ENCODE data around the gene CLEC11A. TPM values are rescaled to one million over a fixed set of nuclear protein-coding genes. Genes with fewer than 3 reads are reported as not detected.

CLEC11A gene
- total and polyA plus RNA-seq, 9 of the 15 experiments (the other 6 are each of a cell fraction or from before 2014, with no cell fraction given) = 0.39 to 43.9 (median 3.4) TPM

DNA sequence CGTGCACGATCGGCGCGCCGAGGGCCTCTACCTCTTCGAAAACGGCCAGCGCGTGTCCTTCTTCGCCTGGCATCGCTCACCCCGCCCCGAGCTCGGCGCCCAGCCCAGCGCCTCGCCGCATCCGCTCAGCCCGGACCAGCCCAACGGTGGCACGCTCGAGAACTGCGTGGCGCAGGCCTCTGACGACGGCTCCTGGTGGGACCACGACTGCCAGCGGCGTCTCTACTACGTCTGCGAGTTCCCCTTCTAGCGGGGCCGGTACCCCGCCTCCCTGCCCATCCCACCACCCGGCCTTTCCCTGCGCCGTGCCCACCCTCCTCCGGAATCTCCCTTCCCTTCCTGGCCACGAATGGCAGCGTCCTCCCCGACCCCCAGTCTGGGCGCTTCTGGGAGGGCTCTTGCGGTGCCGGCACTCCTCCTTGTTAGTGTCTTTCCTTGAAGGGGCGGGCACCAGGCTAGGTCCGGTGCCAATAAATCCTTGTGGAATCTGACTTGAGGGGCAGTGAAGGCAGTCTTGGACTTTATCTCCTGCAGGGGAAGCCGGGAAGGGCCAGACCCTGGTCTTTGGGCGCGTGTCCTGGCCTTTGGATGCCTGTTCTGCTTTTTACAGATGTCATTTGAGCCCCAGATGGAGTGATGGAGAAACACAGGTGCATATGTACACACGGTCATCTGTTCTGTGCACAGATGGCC, 2.2 kb downstream of the CLEC11A start (continued):
- TF ChIP-seq, protein P1, sequence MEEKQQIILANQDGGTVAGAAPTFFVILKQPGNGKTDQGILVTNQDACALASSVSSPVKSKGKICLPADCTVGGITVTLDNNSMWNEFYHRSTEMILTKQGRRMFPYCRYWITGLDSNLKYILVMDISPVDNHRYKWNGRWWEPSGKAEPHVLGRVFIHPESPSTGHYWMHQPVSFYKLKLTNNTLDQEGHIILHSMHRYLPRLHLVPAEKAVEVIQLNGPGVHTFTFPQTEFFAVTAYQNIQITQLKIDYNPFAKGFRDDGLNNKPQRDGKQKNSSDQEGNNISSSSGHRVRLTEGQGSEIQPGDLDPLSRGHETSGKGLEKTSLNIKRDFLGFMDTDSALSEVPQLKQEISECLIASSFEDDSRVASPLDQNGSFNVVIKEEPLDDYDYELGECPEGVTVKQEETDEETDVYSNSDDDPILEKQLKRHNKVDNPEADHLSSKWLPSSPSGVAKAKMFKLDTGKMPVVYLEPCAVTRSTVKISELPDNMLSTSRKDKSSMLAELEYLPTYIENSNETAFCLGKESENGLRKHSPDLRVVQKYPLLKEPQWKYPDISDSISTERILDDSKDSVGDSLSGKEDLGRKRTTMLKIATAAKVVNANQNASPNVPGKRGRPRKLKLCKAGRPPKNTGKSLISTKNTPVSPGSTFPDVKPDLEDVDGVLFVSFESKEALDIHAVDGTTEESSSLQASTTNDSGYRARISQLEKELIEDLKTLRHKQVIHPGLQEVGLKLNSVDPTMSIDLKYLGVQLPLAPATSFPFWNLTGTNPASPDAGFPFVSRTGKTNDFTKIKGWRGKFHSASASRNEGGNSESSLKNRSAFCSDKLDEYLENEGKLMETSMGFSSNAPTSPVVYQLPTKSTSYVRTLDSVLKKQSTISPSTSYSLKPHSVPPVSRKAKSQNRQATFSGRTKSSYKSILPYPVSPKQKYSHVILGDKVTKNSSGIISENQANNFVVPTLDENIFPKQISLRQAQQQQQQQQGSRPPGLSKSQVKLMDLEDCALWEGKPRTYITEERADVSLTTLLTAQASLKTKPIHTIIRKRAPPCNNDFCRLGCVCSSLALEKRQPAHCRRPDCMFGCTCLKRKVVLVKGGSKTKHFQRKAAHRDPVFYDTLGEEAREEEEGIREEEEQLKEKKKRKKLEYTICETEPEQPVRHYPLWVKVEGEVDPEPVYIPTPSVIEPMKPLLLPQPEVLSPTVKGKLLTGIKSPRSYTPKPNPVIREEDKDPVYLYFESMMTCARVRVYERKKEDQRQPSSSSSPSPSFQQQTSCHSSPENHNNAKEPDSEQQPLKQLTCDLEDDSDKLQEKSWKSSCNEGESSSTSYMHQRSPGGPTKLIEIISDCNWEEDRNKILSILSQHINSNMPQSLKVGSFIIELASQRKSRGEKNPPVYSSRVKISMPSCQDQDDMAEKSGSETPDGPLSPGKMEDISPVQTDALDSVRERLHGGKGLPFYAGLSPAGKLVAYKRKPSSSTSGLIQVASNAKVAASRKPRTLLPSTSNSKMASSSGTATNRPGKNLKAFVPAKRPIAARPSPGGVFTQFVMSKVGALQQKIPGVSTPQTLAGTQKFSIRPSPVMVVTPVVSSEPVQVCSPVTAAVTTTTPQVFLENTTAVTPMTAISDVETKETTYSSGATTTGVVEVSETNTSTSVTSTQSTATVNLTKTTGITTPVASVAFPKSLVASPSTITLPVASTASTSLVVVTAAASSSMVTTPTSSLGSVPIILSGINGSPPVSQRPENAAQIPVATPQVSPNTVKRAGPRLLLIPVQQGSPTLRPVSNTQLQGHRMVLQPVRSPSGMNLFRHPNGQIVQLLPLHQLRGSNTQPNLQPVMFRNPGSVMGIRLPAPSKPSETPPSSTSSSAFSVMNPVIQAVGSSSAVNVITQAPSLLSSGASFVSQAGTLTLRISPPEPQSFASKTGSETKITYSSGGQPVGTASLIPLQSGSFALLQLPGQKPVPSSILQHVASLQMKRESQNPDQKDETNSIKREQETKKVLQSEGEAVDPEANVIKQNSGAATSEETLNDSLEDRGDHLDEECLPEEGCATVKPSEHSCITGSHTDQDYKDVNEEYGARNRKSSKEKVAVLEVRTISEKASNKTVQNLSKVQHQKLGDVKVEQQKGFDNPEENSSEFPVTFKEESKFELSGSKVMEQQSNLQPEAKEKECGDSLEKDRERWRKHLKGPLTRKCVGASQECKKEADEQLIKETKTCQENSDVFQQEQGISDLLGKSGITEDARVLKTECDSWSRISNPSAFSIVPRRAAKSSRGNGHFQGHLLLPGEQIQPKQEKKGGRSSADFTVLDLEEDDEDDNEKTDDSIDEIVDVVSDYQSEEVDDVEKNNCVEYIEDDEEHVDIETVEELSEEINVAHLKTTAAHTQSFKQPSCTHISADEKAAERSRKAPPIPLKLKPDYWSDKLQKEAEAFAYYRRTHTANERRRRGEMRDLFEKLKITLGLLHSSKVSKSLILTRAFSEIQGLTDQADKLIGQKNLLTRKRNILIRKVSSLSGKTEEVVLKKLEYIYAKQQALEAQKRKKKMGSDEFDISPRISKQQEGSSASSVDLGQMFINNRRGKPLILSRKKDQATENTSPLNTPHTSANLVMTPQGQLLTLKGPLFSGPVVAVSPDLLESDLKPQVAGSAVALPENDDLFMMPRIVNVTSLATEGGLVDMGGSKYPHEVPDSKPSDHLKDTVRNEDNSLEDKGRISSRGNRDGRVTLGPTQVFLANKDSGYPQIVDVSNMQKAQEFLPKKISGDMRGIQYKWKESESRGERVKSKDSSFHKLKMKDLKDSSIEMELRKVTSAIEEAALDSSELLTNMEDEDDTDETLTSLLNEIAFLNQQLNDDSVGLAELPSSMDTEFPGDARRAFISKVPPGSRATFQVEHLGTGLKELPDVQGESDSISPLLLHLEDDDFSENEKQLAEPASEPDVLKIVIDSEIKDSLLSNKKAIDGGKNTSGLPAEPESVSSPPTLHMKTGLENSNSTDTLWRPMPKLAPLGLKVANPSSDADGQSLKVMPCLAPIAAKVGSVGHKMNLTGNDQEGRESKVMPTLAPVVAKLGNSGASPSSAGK (IDR thresholded peaks at IDR 0.05) = peak; percentile 90
- TF ChIP-seq ADNP (tag; IDR thresholded peaks at IDR 0.05) = no peak
- TF ChIP-seq CXXC5 (CRISPR knock-in tag; IDR thresholded peaks at IDR 0.05) = peak; percentile 87
- no peak for TF ChIP-seq ZNF644 (tag; IDR thresholded peaks at IDR 0.05; ENCODE audit: low read depth)
- TF ChIP-seq, protein P2, sequence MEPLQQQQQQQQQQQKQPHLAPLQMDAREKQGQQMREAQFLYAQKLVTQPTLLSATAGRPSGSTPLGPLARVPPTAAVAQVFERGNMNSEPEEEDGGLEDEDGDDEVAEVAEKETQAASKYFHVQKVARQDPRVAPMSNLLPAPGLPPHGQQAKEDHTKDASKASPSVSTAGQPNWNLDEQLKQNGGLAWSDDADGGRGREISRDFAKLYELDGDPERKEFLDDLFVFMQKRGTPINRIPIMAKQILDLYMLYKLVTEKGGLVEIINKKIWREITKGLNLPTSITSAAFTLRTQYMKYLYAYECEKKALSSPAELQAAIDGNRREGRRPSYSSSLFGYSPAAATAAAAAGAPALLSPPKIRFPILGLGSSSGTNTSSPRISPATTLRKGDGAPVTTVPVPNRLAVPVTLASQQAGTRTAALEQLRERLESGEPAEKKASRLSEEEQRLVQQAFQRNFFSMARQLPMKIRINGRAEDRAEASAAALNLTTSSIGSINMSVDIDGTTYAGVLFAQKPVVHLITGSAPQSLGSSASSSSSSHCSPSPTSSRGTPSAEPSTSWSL (CRISPR knock-in tag; IDR thresholded peaks at IDR 0.05; ENCODE audit: borderline replicate concordance) = no peak
- no peak for TF ChIP-seq KLF1 (tag; IDR thresholded peaks at IDR 0.05)
- TF ChIP-seq STAT5B (CRISPR knock-in tag; IDR thresholded peaks at IDR 0.05) = no peak
- no peak for TF ChIP-seq FOXJ3 (CRISPR knock-in tag; IDR thresholded peaks at IDR 0.05)
- TF ChIP-seq, protein P3, sequence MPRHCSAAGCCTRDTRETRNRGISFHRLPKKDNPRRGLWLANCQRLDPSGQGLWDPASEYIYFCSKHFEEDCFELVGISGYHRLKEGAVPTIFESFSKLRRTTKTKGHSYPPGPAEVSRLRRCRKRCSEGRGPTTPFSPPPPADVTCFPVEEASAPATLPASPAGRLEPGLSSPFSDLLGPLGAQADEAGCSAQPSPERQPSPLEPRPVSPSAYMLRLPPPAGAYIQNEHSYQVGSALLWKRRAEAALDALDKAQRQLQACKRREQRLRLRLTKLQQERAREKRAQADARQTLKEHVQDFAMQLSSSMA (CRISPR knock-in tag; IDR thresholded peaks at IDR 0.05) = 0 out of 2 replicates have a peak, but pooled peaks have one; percentile 77
- TF ChIP-seq SRSF1 (IDR thresholded peaks at IDR 0.05; ENCODE audit: low read depth, low read length) = no peak
- TF ChIP-seq JUN (IDR thresholded peaks at IDR 0.05; ENCODE audit: borderline replicate concordance, low read depth, low read length) = no peak
- no peak for TF ChIP-seq JUN (CRISPR knock-in tag; IDR thresholded peaks at IDR 0.05; ENCODE audit: borderline replicate concordance)
